CD4-positive, alpha-beta T cell treated with Interleukin-15 for 1 hour (primary cell): Measurements from ENCODE around the gene ALAS1.
A peak's percentile ranks its signal among the peaks of the same experiment; 100 is the strongest.

Source experiments
- DNase-seq: peaks from one replicate; pipeline ENCODE4 v3.0.0-alpha.2; 2020

The ALAS1 gene

GRCh38 chr3:52238193-52238760 lies 40.3 kb downstream of the ALAS1 start:
- DNase-seq, result peak; percentile 15

GRCh38 chr3:52238761-52239701 lies 41.1 kb downstream of the ALAS1 start, which contains the start of gene TWF2:
Gene TWF2, minus strand, starts transcription at chr3:52239158. Its CDS starts 142 bp downstream, at chr3:52239016.
- peak; percentile 85 for DNase-seq

GRCh38 chr3:52240059-52240885 lies 42.3 kb downstream of the ALAS1 start:
- DNase-seq, result peak; percentile 74

GRCh38 chr3:52240886-52241370 lies 43.0 kb downstream of the ALAS1 start:
- peak; percentile 1 for DNase-seq

- no peak for DNase-seq
Observed at GRCh38 chr3:52242039-52242438, 44.1 kb downstream of the ALAS1 start.

- peak; percentile 67 for DNase-seq
Observed at GRCh38 chr3:52243791-52244628, 46.0 kb downstream of the ALAS1 start.

- peak; percentile 65 for DNase-seq
Observed at GRCh38 chr3:52245322-52246263, 47.6 kb downstream of the ALAS1 start, which contains the start of gene PPM1M. Gene PPM1M, plus strand, starts transcription at chr3:52245759. Its CDS starts 66 bp downstream, at chr3:52245825.

- no peak for DNase-seq
Observed at GRCh38 chr3:52246264-52246620, 48.3 kb downstream of the ALAS1 start.

GRCh38 chr3:52246728-52247408 lies 48.9 kb downstream of the ALAS1 start:
- peak; percentile 45 for DNase-seq

- no peak for DNase-seq
Observed at GRCh38 chr3:52247409-52248164, 49.6 kb downstream of the ALAS1 start.

GRCh38 chr3:52248165-52248541 lies 50.2 kb downstream of the ALAS1 start:
- DNase-seq, result no peak

GRCh38 chr3:52248816-52249547 lies 51.0 kb downstream of the ALAS1 start:
- DNase-seq, result no peak

- no peak for DNase-seq
Observed at GRCh38 chr3:52249683-52250082, 51.7 kb downstream of the ALAS1 start.

- DNase-seq, result no peak
Observed at GRCh38 chr3:52250122-52250521, 52.2 kb downstream of the ALAS1 start.

- peak; percentile 91 for DNase-seq
Observed at GRCh38 chr3:52253314-52254304, 55.6 kb downstream of the ALAS1 start.

- DNase-seq, result no peak
Observed at GRCh38 chr3:52254608-52255007, 56.6 kb downstream of the ALAS1 start.

- DNase-seq, result no peak
Observed at GRCh38 chr3:52256159-52256558, 58.2 kb downstream of the ALAS1 start.

GRCh38 chr3:52256622-52257021 lies 58.7 kb downstream of the ALAS1 start:
- DNase-seq, result no peak
